Fibroblast of skin of right biceps (primary cell): ENCODE measurements around the gene TMEM106B.
A peak's percentile ranks its signal among the peaks of the same experiment; 100 is the strongest.
"Not testable (repeated sequence)": the region's sequence is repeated elsewhere in the genome, so short reads cannot be mapped to it uniquely, and the experiment has no call there.

ENCODE experiments used
- DNase-seq: peaks from one replicate; pipeline ENCODE4 v3.0.0-alpha.2; 2013

The TMEM106B gene

GRCh38 chr7:12211054-12211710 lies at the start of gene TMEM106B:
Gene TMEM106B (plus strand): TSS chr7:12211294. CDS start chr7:12214811, 3,517 bp downstream.
- peak; percentile 94 for DNase-seq

- peak; percentile 65 for DNase-seq
Observed at GRCh38 chr7:12162415-12163113, 48.5 kb upstream of the TMEM106B start.

GRCh38 chr7:12168065-12168464 lies 43.0 kb upstream of the TMEM106B start:
- not testable (repeated sequence) for DNase-seq

GRCh38 chr7:12169981-12170820 lies 40.9 kb upstream of the TMEM106B start:
- DNase-seq: not testable (repeated sequence)

- DNase-seq: no peak
Observed at GRCh38 chr7:12173671-12174070, 37.4 kb upstream of the TMEM106B start.

- no peak for DNase-seq
Observed at GRCh38 chr7:12174931-12175330, 36.2 kb upstream of the TMEM106B start.

- no peak for DNase-seq
Observed at GRCh38 chr7:12178317-12178716, 32.8 kb upstream of the TMEM106B start.

- DNase-seq: no peak
Observed at GRCh38 chr7:12194426-12194825, 16.7 kb upstream of the TMEM106B start.

- DNase-seq: no peak
Observed at GRCh38 chr7:12196386-12196785, 14.7 kb upstream of the TMEM106B start.

GRCh38 chr7:12199363-12199762 lies 11.7 kb upstream of the TMEM106B start:
- DNase-seq: peak; percentile 1

- no peak for DNase-seq
Observed at GRCh38 chr7:12207046-12207445, 4.0 kb upstream of the TMEM106B start.

GRCh38 chr7:12209221-12209620 lies 1.9 kb upstream of the TMEM106B start:
- no peak for DNase-seq

GRCh38 chr7:12210179-12211053 lies 678 bp upstream of the TMEM106B start:
- DNase-seq: peak; percentile 2

- peak; percentile 2 for DNase-seq
Observed at GRCh38 chr7:12211711-12212485, 804 bp downstream of the TMEM106B start.

GRCh38 chr7:12217311-12217710 lies 6.2 kb downstream of the TMEM106B start:
- no peak for DNase-seq

- no peak for DNase-seq
Observed at GRCh38 chr7:12220389-12221046, 9.4 kb downstream of the TMEM106B start.

- no peak for DNase-seq
Observed at GRCh38 chr7:12221414-12221813, 10.3 kb downstream of the TMEM106B start.

- DNase-seq: no peak
Observed at GRCh38 chr7:12222889-12223579, 11.9 kb downstream of the TMEM106B start.

- DNase-seq: not testable (repeated sequence)
Observed at GRCh38 chr7:12225017-12225416, 13.9 kb downstream of the TMEM106B start.

GRCh38 chr7:12226756-12227155 lies 15.7 kb downstream of the TMEM106B start:
- DNase-seq: no peak

GRCh38 chr7:12228024-12228423 lies 16.9 kb downstream of the TMEM106B start:
- DNase-seq: no peak
